Hematopoietic multipotent progenitor cell treated with erythropoietin and hydrocortisone succinate and interleukin-3 and kit ligand, for 17 days (in vitro differentiated cells): Measurements from ENCODE around the gene COL23A1.
"Not testable (repeated sequence)": the region's sequence is repeated elsewhere in the genome, so short reads cannot be mapped to it uniquely, and the experiment has no call there.

Experiments used
- DNase-seq: peaks from one replicate; pipeline ENCODE4 v3.0.0-alpha.2; 2015; ENCODE audit warnings: low spot score

COL23A1 gene

GRCh38 chr5:178378527-178379484 lies 211.4 kb downstream of the COL23A1 start:
- no peak for DNase-seq

DNA sequence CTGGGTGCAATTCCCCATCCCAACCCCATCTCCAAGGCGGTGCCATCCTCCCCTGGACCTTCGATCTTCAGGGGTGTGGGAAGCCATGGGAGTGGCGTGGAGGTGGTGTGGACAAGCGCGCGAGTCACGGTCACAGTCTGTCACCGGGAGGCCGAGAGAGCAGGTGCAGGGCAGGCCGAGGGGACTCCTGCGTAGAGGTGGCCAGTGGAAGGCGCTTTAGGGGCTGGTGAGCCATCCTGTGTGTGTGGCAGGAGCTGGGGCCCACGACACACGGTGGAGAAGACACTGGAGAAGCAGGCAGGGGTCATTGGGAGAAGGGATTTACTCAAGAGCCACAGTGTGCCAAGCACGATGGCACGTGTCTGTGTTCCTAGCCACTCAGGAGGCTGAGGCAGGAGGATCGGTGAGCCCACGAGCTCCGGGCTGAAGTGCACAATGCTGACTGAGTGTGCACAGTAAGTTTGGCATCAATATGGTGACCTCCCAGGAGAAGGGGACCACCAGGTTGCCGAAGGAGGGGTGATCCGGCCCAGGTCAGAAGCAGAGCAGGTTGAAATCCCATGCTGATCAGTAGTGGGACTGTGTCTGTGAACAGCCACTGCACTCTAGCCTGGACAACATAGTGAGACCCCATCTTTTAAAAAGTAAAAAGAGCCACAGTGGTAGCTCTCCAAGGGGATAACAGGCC lies 212.5 kb downstream of the COL23A1 start:
- DNase-seq: no peak

GRCh38 chr5:178376921-178377582 lies 213.1 kb downstream of the COL23A1 start:
- no peak for DNase-seq

GRCh38 chr5:178375348-178375747 lies 214.8 kb downstream of the COL23A1 start:
- DNase-seq: no peak

GRCh38 chr5:178373711-178374110 lies 216.5 kb downstream of the COL23A1 start:
- no peak for DNase-seq

- DNase-seq: no peak
Measured at GRCh38 chr5:178372142-178372571, 218.0 kb downstream of the COL23A1 start.

DNA sequence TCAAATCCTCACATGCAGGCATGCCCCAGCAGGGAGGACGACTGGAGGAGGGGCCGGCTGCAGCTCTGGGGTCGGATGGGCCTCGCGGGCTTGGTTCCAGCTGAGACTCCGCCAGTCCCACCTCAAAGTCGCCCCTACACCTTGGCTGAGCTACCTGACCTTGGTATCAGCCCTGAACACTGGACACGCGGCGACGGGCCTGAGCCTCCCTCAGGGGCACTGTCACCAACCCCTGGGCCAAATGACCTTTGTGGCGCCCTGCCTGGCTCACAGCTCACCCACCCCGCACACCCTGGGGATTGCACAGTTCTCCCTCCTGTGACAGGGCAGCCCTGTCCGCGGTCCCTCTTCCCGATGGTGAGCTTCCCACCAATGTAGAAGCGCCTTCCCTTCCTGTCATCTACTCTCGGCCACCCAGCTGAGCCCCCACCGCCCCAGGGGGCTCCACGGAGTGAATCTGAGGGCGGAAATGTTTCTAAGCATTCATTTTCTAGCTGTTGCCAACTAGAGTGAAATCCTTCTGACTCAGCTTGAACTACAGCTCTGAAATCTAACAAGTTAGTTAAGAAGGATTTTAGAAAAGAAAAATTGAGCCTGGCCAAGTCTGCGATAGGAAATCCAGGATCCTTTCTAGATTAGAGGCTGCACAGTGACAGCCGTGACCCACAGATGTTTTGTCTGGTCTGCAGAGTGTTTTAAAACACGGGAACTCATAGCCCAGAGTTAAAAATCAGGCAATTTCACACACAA lies 218.7 kb downstream of the COL23A1 start:
- DNase-seq: no peak

DNA sequence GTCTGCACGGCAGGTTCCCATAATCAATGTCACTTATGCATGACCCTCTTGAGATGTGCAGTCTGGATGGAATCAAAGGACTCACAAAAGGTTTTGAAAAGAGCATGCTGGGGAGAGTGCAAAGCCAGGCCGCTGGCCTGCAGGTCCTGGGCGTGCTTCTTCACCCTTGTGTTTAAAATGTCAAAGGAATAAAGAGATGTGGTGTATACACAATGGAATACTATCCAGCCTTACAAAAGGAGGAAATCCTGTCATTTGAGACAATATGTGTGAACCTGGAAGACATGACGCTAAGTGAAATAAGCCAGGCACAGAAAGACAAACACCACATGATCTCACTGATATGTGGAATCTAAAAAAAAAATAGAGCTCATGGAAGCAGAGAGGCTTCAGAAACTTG lies 220.1 kb downstream of the COL23A1 start:
- DNase-seq: no peak

DNA sequence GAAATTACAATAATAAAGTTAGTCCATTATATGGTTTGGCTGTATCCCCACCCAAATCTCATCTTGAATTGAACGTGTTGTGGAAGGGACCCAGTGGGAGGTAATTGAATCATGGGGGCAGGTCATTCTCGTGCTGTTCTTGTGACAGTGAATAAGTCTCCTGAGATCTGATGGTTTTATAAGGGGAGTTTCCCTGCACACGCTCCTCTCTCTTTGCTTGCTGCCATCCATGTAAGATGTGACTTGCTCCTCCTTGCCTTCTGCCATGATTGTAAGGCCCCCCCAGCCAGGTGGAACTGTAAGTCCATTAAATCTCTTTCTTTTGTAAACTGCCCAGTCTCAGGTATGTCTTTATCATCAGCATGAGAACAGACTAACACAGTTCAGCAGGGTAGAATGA lies 220.7 kb downstream of the COL23A1 start:
- not testable (repeated sequence) for DNase-seq

DNA sequence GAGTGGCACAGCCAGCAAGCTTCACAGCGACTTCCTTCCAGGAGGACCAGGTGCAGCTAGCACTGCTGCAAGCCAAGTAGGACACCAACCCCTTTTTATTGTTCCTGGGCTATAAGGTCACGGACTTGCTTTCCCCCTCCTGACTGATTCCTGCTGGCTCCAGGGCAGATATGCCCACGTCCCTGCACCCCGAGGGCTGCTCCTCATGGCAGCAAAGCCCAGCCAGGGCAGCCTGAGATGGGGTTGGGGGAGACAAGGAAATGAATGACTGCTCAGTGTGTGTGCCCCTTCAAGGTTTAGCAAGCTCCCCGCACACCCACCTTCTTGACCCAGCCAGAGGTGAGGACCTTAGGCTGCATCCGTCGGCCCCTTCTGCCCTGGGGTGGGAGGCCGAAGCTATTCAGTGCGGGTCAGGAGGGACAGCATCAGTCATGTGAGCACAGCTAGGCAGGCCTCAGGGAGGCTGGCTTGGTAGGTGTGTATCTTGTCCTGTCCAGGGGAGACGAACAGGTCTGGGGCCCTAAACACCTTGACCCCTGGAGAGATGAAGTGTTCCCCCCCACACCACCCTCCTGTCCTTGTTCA lies 221.4 kb downstream of the COL23A1 start:
- no peak for DNase-seq

GRCh38 chr5:178368274-178368673 lies 221.9 kb downstream of the COL23A1 start:
- DNase-seq: no peak

DNA sequence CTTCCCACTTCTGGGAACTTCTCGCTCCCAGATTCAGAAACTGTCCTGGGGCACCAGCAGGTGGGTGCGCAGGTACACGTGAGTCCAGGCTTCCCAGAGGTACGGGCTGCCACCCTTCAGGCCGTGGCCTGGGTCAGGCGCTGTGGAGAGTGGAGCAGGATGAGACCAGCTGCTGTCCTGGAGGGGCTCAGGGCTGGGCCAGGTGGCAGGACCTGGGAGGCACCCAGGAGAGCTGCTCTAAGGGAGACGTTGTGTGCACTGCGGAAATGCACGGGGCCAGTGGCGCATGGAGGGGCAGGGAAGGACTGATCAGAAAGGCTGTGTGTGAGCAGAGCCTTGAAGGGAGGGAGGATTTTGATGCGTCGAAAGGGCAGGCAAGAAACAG lies 222.5 kb downstream of the COL23A1 start:
- DNase-seq: no peak

- DNase-seq: no peak
Measured at GRCh38 chr5:178366998-178367735, 223.0 kb downstream of the COL23A1 start.

DNA sequence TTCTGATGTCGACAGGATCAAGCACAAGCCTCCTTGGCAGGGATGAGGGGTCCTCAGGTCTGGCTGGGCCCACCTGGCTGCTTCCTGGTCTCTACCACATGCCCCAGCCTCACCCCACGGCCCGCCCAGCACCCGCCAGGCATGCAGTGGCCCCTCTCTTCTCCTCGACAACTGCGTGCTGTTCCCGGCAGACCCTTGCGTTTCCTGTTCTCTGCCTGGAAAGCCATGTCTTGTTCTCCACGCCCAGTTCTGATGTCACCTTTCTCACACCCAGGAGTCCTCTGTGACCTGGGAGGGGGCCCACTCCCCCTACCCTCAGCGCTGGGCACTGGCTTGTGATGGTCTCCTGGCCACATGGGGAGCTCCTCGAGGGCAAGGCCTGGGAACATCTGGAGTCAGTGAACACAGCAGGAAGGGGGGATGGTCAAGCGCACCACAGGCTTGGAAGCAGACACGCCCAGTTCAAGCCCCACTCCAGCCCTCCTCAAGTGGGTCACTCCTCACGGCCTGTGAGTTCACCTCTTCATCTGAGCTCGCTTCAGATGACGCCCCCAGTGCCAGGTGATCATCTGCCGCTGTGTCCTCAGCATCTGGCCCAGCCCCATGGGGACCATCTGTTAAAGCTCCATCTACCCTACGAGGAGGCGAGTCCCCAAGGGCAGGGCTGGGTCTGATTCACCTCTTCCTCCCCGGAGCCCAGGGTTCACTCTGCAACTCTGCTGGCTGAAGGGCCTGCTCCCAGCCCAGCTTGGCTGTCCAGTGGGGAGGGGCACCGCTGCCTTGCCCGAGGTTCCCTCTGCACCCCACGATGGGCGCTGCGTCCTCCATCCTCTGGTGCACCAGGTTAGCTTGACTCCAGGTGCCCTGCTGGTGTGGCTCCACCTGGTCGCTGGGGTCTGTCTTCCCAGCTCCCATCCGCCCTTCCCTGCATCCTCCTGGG lies 224.4 kb downstream of the COL23A1 start:
- no peak for DNase-seq

DNA sequence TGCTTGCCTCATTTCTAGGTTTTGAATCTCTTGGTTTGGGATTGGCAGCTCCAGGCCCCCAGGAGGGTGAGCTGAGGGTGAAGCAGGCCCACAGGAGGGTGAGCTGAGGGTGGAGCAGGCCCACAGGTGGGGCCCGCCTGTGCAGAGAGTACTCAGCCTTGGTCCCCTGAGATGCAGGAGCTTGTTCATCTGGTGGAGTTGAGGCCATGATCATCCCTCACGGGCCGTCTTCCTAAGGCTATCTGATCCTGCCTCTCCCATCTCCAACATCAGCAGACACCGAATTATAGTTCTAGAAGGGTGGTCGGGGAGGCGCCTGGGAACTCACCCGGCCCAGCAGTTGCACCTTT lies 225.9 kb downstream of the COL23A1 start:
- DNase-seq: no peak

DNA sequence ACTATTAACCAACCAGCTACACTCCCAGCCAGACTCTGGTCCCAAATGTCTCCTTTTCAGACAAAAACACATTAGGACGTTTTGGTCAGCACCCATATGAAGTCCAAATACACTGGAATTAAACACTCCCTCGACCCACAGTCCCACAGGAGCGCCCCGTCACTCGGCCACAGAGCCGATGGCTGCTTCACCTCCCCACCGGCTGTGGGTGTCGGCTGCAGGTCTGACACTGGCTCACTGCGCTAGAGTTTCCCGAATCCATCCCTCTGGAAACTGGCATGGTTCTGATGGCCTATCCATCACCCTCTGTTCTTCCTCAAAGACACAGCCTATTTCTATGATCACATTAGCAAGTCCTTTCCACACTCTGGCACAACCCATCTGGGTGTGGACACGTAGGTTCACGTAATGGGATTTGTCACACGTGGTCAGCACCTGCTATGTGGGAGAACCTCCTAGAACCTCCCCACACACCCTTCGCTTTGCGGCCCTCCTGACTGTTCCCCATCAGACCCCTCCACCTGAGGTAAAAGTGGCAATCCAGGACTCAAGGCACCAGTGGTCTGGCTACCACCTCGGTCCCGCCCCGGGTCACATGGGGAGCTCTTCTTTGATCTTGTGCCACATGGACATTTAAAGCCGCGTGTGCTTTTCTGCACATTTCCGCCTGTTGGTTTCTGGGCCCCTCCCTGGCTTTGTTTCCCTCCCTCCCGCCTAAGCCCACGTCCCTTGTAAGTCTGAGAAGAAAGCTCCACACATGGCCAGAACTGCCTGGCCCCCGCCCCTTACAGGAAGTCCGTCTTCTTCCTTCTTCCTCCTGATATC lies 226.5 kb downstream of the COL23A1 start:
- no peak for DNase-seq

GRCh38 chr5:178361657-178362445 lies 228.3 kb downstream of the COL23A1 start:
- DNase-seq: no peak

DNA sequence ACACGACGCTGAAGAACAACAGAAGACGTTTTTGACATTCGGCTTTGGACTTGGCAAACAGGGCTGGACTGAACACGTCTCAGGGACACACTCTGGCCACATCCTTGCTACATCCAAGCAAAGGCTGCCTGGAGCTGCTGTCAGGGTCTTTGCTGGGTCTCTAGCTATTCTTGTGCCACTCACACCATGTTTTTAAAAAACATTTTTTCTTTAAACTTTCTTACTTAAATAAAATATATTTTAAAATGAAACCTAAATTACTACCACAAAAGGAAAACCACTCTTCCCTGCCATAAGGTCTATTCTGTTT lies 229.3 kb downstream of the COL23A1 start:
- no peak for DNase-seq
